Type B pancreatic cell (in vitro differentiated cells): ENCODE results near the gene DOLPP1. TPM values are rescaled to one million over a fixed set of nuclear protein-coding genes. Genes with fewer than 3 reads are reported as not detected.
"Not testable (repeated sequence)": the region's sequence is repeated elsewhere in the genome, so short reads cannot be mapped to it uniquely, and the experiment has no call there.

Source experiments
- DNase-seq: peaks from one replicate; pipeline ENCODE4 v3.0.0; 2021; ENCODE audit warnings: mixed read lengths; ENCODE audit not compliant: unreplicated experiment; ENCODE audit errors: extremely low spot score
- H3K27ac Mint-ChIP-seq: 2 replicates; pipeline ENCODE4 v1.8.0; 2021; ENCODE audit warnings: mild to moderate bottlenecking, mixed read lengths
- H3K27me3 Mint-ChIP-seq: 2 replicates; pipeline ENCODE4 v1.8.0; 2021; ENCODE audit warnings: mixed read lengths
- H3K36me3 Mint-ChIP-seq: 2 replicates; pipeline ENCODE4 v1.8.0; 2021; ENCODE audit warnings: mixed read lengths
- H3K4me1 Mint-ChIP-seq: one replicate; pipeline ENCODE4 v1.8.0; 2021; ENCODE audit warnings: mixed read lengths; ENCODE audit not compliant: unreplicated experiment
- H3K4me3 Mint-ChIP-seq: 2 replicates; pipeline ENCODE4 v1.8.0; 2021; ENCODE audit warnings: mild to moderate bottlenecking, mixed read lengths
- H3K9me3 Mint-ChIP-seq: 2 replicates; pipeline ENCODE4 v1.8.0; 2021; ENCODE audit warnings: mixed read lengths
- CTCF ChIP-seq: fragments of 200-600 bp; sonication (generic); conservative IDR thresholded peaks from 2 replicates; pipeline ENCODE4 v1.5.0; 2021; ENCODE audit warnings: antibody characterized with exemption, mild to moderate bottlenecking
- total RNA-seq: library from RNA; stranded (reverse); gene quantifications from 2 replicates; pipeline ENCODE4 v1.2.1, GENCODE V29; 2021; ENCODE audit warnings: low replicate concordance

DOLPP1 gene
- total RNA-seq, 1 donor from 2014 or later = 21.1 TPM

GRCh38 chr9:129110740-129111527 is 30.0 kb downstream of the DOLPP1 start, which contains the start of the genes CRAT and PTPA:
Gene CRAT (minus strand): TSS chr9:129110793. CDS start chr9:129110509, 284 bp downstream.
Gene PTPA (plus strand): TSS chr9:129111415. CDS start chr9:129111601, 186 bp downstream.
- DNase-seq = peak; percentile 93
- H3K4me3 Mint-ChIP-seq = peak within 1 kb of the TSS; percentile 95
- H3K9me3 Mint-ChIP-seq = no peaks in the 10 kb centered on the region
- peak within 1 kb of the TSS; percentile 93 for H3K27ac Mint-ChIP-seq
- peaks cover 4% of the 10 kb centered on the region for H3K27me3 Mint-ChIP-seq
- H3K36me3 Mint-ChIP-seq = no peaks in the 10 kb centered on the region
- no peak for TF ChIP-seq CTCF
- H3K4me1 Mint-ChIP-seq = peaks cover 22% of the 10 kb centered on the region

- TF ChIP-seq CTCF = no peak
- no peaks in the 10 kb centered on the region for H3K9me3 Mint-ChIP-seq
- peak overlapping the region; percentile 93 for H3K27ac Mint-ChIP-seq
- H3K27me3 Mint-ChIP-seq = peaks cover 4% of the 10 kb centered on the region
- H3K4me1 Mint-ChIP-seq = peaks cover 22% of the 10 kb centered on the region
- DNase-seq = no peak
- no peaks in the 10 kb centered on the region for H3K36me3 Mint-ChIP-seq
- peak overlapping the region; percentile 95 for H3K4me3 Mint-ChIP-seq
These were observed 30.7 kb downstream of the DOLPP1 start for GRCh38 chr9:129111528-129112151.

- H3K27ac Mint-ChIP-seq, H3K9me3 Mint-ChIP-seq, H3K27me3 Mint-ChIP-seq, DNase-seq, H3K36me3 Mint-ChIP-seq: not testable (repeated sequence)
- H3K4me1 Mint-ChIP-seq = peaks cover 22% of the 10 kb centered on the region
- H3K4me3 Mint-ChIP-seq = peak overlapping the region; percentile 95
These were observed 31.6 kb downstream of the DOLPP1 start for GRCh38 chr9:129112526-129112925.

GRCh38 chr9:129113645-129114304 is 32.9 kb downstream of the DOLPP1 start:
- Mint-ChIP-seq H3K27me3 (peaks cover 4% of the 10 kb centered on the region), H3K4me1 (peaks cover 22% of the 10 kb centered on the region), H3K9me3 (no peaks in the 10 kb centered on the region), H3K4me3 (no peak overlapping the region), H3K27ac (peak overlapping the region; percentile 67), H3K36me3 (no peaks in the 10 kb centered on the region)
- TF ChIP-seq CTCF = no peak
- no peak for DNase-seq

- Mint-ChIP-seq H3K4me1 (peaks cover 12% of the 10 kb centered on the region), H3K4me3 (no peak overlapping the region), H3K27ac (no peak overlapping the region), H3K9me3 (no peaks in the 10 kb centered on the region), H3K36me3 (peaks cover 10% of the 10 kb centered on the region), H3K27me3 (no peaks in the 10 kb centered on the region)
- DNase-seq = no peak
- no peak for TF ChIP-seq CTCF
These were observed 37.9 kb downstream of the DOLPP1 start for GRCh38 chr9:129118799-129119198.

- TF ChIP-seq CTCF = no peak
- Mint-ChIP-seq H3K27me3 (no peaks in the 10 kb centered on the region), H3K36me3 (peaks cover 14% of the 10 kb centered on the region), H3K9me3 (no peaks in the 10 kb centered on the region), H3K27ac (no peak overlapping the region), H3K4me3 (no peak overlapping the region), H3K4me1 (peaks cover 4% of the 10 kb centered on the region)
- DNase-seq = no peak
These were observed 40.6 kb downstream of the DOLPP1 start for GRCh38 chr9:129121483-129121882.
